Loucy (cell line): ENCODE data around the gene OR8G1.

ENCODE experiments used
- H2AFZ ChIP-seq: fragments of 200-600 bp; sonication (generic); 2 replicates; pipeline ENCODE4 v1.6.0; 2016; ENCODE audit warnings: antibody characterized with exemption, mild to moderate bottlenecking, low read length, moderate library complexity
- H3F3A ChIP-seq: fragments of 200-600 bp; 2 replicates; pipeline ENCODE4 v1.6.0; 2016; ENCODE audit warnings: antibody characterized with exemption, low read depth, mild to moderate bottlenecking
- H3K27me3 ChIP-seq: fragments of 200-600 bp; sonication (generic); 2 replicates; pipeline ENCODE4 v1.6.1; 2014; ENCODE audit warnings: low read length, mild to moderate bottlenecking; ENCODE audit not compliant: insufficient read depth, poor library complexity, severe bottlenecking
- H3K36me3 ChIP-seq: fragments of 200-600 bp; sonication (generic); 2 replicates; pipeline ENCODE4 v1.6.1; 2016; ENCODE audit warnings: low read length; ENCODE audit not compliant: insufficient read depth
- H3K4me1 ChIP-seq: fragments of 200-600 bp; sonication (generic); 2 replicates; pipeline ENCODE4 v1.5.1; 2014; ENCODE audit warnings: low read length, mild to moderate bottlenecking; ENCODE audit not compliant: insufficient read depth, poor library complexity, severe bottlenecking
- H3K4me2 ChIP-seq: fragments of 200-600 bp; sonication (generic); 2 replicates; pipeline ENCODE4 v1.6.0; 2014; ENCODE audit warnings: antibody characterized with exemption, low read length, low read depth, mild to moderate bottlenecking; ENCODE audit not compliant: poor library complexity, severe bottlenecking
- H3K4me3 ChIP-seq: fragments of 200-600 bp; sonication (generic); 2 replicates; pipeline ENCODE4 v1.5.1; 2014; ENCODE audit warnings: low read length, mild to moderate bottlenecking, mixed read lengths; ENCODE audit not compliant: poor library complexity, severe bottlenecking
- H3K79me2 ChIP-seq: fragments of 200-600 bp; sonication (generic); 2 replicates; pipeline ENCODE4 v1.6.1; 2014; ENCODE audit warnings: low read length; ENCODE audit not compliant: insufficient read depth
- H3K9ac ChIP-seq: fragments of 200-600 bp; sonication (generic); 2 replicates; pipeline ENCODE4 v1.6.0; 2014; ENCODE audit warnings: mild to moderate bottlenecking, low read depth, low read length, moderate library complexity; ENCODE audit not compliant: poor library complexity, severe bottlenecking
- H3K9me2 ChIP-seq: fragments of 200-600 bp; sonication (generic); replicated peaks from 2 replicates; pipeline ENCODE4 v1.6.1; 2016; ENCODE audit warnings: low read depth, low read length, mixed read lengths
- H3K9me3 ChIP-seq: fragments of 200-600 bp; sonication (generic); 2 replicates; pipeline ENCODE4 v1.6.1; 2014; ENCODE audit warnings: mild to moderate bottlenecking, antibody characterized with exemption, low read length, low read depth; ENCODE audit not compliant: insufficient read depth
- H4K20me1 ChIP-seq: fragments of 200-600 bp; sonication (generic); 2 replicates; pipeline ENCODE4 v1.6.0; 2014; ENCODE audit warnings: antibody characterized with exemption, low read length, mild to moderate bottlenecking; ENCODE audit not compliant: insufficient read depth, poor library complexity, severe bottlenecking
- EZH2phosphoT487 ChIP-seq: fragments of 200-600 bp; IDR thresholded peaks from 2 replicates; pipeline ENCODE4 v1.6.1; 2018; ENCODE audit warnings: antibody characterized with exemption, mild to moderate bottlenecking, moderate library complexity, borderline replicate concordance
- TF ChIP-seq, protein P1 (sequence below): fragments of 200-600 bp; sonication (generic); conservative IDR thresholded peaks from 2 replicates; pipeline ENCODE4 v1.5.1; 2014; ENCODE audit warnings: mild to moderate bottlenecking, antibody characterized with exemption, low read length

Gene OR8G1

DNA sequence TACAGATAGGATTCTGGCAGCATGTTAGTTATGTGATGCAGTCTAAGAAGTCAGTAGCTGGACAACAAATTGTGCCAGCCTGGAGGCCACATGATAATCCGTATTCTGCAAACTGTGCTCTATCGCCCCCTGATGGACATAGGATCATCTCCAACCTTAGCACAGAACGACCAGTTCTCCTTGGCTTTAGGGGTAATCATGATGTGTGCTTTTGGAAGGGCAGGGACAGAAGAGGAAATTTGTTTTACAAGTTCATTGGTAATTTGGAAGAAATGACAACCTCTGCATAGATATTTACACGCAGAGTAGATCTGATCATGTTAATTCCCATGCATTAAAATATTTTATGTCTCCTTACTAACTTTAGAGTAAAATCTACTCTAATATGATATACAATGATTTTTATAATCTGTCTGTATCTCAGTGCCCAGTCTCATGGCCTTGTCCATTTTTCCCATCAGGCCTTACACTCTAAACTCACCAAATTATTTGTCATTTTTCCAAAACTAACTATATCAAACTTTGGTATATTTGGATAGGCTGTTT lies 45.6 kb upstream of the OR8G1 start:
- no peak for TF ChIP-seq EZH2phosphoT487
- TF ChIP-seq, protein P1, sequence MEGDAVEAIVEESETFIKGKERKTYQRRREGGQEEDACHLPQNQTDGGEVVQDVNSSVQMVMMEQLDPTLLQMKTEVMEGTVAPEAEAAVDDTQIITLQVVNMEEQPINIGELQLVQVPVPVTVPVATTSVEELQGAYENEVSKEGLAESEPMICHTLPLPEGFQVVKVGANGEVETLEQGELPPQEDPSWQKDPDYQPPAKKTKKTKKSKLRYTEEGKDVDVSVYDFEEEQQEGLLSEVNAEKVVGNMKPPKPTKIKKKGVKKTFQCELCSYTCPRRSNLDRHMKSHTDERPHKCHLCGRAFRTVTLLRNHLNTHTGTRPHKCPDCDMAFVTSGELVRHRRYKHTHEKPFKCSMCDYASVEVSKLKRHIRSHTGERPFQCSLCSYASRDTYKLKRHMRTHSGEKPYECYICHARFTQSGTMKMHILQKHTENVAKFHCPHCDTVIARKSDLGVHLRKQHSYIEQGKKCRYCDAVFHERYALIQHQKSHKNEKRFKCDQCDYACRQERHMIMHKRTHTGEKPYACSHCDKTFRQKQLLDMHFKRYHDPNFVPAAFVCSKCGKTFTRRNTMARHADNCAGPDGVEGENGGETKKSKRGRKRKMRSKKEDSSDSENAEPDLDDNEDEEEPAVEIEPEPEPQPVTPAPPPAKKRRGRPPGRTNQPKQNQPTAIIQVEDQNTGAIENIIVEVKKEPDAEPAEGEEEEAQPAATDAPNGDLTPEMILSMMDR = peak; percentile 87
- no peaks in the 10 kb centered on the region for H3K36me3 ChIP-seq
- no peak overlapping the region for H3K9ac ChIP-seq
- H2AFZ ChIP-seq = peak overlapping the region; percentile 27; the same call in 1 of the 2 replicates
- H3K79me2 ChIP-seq = no peaks in the 10 kb centered on the region
- H3K4me3 ChIP-seq = no peak overlapping the region
- H3F3A ChIP-seq = no peaks in the 10 kb centered on the region
- H3K9me3 ChIP-seq = no peaks in the 10 kb centered on the region
- no peaks in the 10 kb centered on the region for H3K27me3 ChIP-seq
- no peak overlapping the region for H3K4me2 ChIP-seq
- no peaks in the 10 kb centered on the region for H3K9me2 ChIP-seq
- no peaks in the 10 kb centered on the region for H3K4me1 ChIP-seq
- H4K20me1 ChIP-seq = no peaks in the 10 kb centered on the region

DNA sequence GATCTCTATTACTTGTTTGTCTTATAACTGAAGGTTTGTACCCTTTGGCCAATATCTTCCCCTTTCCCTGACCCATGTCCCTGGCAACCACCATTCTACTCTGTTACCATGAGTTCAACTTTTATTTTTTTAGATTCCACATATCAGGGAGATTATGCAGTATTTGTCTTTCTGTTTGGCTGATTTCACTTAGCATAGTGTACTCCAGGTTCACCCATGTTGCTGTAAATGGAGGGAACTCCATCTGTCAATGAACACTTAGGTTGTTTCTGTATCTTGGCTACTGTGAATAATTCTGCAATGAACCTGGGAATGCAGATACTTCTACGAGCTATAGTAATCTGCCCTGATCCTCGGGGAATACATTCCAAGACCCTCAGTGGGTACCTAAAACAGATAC lies 42.9 kb upstream of the OR8G1 start:
- H3K9me2 ChIP-seq = no peaks in the 10 kb centered on the region
- no peaks in the 10 kb centered on the region for H3F3A ChIP-seq
- no peaks in the 10 kb centered on the region for H3K79me2 ChIP-seq
- no peak overlapping the region for H3K9ac ChIP-seq
- no peak overlapping the region for H2AFZ ChIP-seq
- TF ChIP-seq, protein P1 = no peak
- no peak for TF ChIP-seq EZH2phosphoT487
- H3K36me3 ChIP-seq = no peaks in the 10 kb centered on the region
- no peak overlapping the region for H3K4me3 ChIP-seq
- H4K20me1 ChIP-seq = no peaks in the 10 kb centered on the region
- no peaks in the 10 kb centered on the region for H3K4me1 ChIP-seq
- H3K27me3 ChIP-seq = no peaks in the 10 kb centered on the region
- no peak overlapping the region for H3K4me2 ChIP-seq
- no peaks in the 10 kb centered on the region for H3K9me3 ChIP-seq

DNA sequence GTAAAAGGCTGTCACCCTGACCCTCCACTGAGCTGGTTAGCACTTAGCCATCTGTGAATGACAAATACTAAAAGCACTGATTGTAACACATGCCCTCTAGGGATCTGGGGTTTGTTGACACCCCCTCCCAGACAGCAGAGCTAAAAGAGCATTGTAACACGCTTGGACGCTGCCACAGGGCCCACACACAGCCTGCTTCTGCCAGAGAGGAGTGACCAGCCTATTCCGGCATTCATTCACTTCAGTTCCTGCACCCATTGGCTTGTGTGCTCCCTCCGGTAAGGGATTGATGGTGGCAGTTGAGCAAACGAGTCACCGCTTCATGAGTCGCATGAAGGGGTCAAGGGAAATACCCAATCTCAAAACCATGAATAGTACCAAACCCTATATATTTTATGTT lies 42.0 kb upstream of the OR8G1 start:
- H3K9me2 ChIP-seq = no peaks in the 10 kb centered on the region
- no peaks in the 10 kb centered on the region for H3K9me3 ChIP-seq
- TF ChIP-seq, protein P1 = no peak
- TF ChIP-seq EZH2phosphoT487 = no peak
- H4K20me1 ChIP-seq = no peaks in the 10 kb centered on the region
- H3F3A ChIP-seq = no peaks in the 10 kb centered on the region
- H3K27me3 ChIP-seq = no peaks in the 10 kb centered on the region
- no peak overlapping the region for H3K4me2 ChIP-seq
- no peaks in the 10 kb centered on the region for H3K79me2 ChIP-seq
- no peak overlapping the region for H3K9ac ChIP-seq
- no peak overlapping the region for H2AFZ ChIP-seq
- no peak overlapping the region for H3K4me3 ChIP-seq
- no peaks in the 10 kb centered on the region for H3K36me3 ChIP-seq
- no peaks in the 10 kb centered on the region for H3K4me1 ChIP-seq
